Liver (tissue), 9 donors: ENCODE measurements around the gene DOCK2. TPM values are rescaled to one million over a fixed set of nuclear protein-coding genes. Genes with fewer than 3 reads are reported as not detected.

ENCODE experiments used
- DNase-seq: peaks from one replicate; pipeline ENCODE4 v3.0.0-alpha.2; 2017; ENCODE audit warnings: low spot score
- H3K27ac ChIP-seq, 2 donors: one replicate each; pipeline ENCODE4 v1.7.0; 2013; ENCODE audit warnings: inconsistent platforms in 2 of 2, low read length in 2 of 2, control low read depth in 1 of 2, low read depth in 1 of 2, mild to moderate bottlenecking in 1 of 2
- H3K27me3 ChIP-seq, 4 donors: one replicate each; pipeline versions ENCODE4 v1.6.1 to v1.7.0; 2013; ENCODE audit warnings: low read length in 3 of 4, inconsistent platforms in 1 of 4, mild to moderate bottlenecking in 1 of 4, moderate library complexity in 1 of 4; ENCODE audit not compliant: control insufficient read depth in 4 of 4, insufficient read depth in 4 of 4
- H3K36me3 ChIP-seq, 4 donors: one replicate each; pipeline versions ENCODE4 v1.6.1 to v1.7.0; 2013; ENCODE audit warnings: low read length in 3 of 4, mild to moderate bottlenecking in 3 of 4, low read depth in 1 of 4, moderate library complexity in 1 of 4; ENCODE audit not compliant: control insufficient read depth in 4 of 4, insufficient read depth in 3 of 4
- H3K4me1 ChIP-seq, 4 donors: one replicate each; pipeline versions ENCODE4 v1.6.1 to v1.7.0; 2013; ENCODE audit warnings: low read length in 3 of 4, mild to moderate bottlenecking in 3 of 4, moderate library complexity in 1 of 4; ENCODE audit not compliant: control insufficient read depth in 4 of 4, insufficient read depth in 4 of 4
- H3K4me3 ChIP-seq, 3 donors: one replicate each; pipeline versions ENCODE4 v1.6.1 to v1.7.0; 2013; ENCODE audit warnings: low read length in 3 of 3, control low read depth in 1 of 3, low read depth in 1 of 3, mild to moderate bottlenecking in 1 of 3
- H3K9ac ChIP-seq, 2 donors: one replicate each; pipeline ENCODE4 v1.7.0; 2013; ENCODE audit warnings: low read length in 2 of 2, mild to moderate bottlenecking in 2 of 2, moderate library complexity in 2 of 2, control low read depth in 1 of 2, low read depth in 1 of 2
- H3K9me3 ChIP-seq, 4 donors: one replicate each; pipeline versions ENCODE4 v1.6.1 to v1.7.0; 2013; ENCODE audit warnings: low read length in 3 of 4; ENCODE audit not compliant: control insufficient read depth in 4 of 4
- FOXA2 ChIP-seq: IDR thresholded peaks from 2 replicates; pipeline ENCODE4 v1.6.1; 2016; ENCODE audit warnings: antibody characterized with exemption
- GABPA ChIP-seq, 2 donors: IDR thresholded peaks in 1 of 2; conservative IDR thresholded peaks in 1 of 2; 2 replicates each; pipeline ENCODE4 v1.6.1; 2016; ENCODE audit warnings: antibody characterized with exemption in 2 of 2, mild to moderate bottlenecking in 1 of 2, moderate library complexity in 1 of 2
- HNF4A ChIP-seq, 2 donors: conservative IDR thresholded peaks; 2 replicates each; pipeline ENCODE4 v1.6.1; 2016; ENCODE audit warnings: antibody characterized with exemption in 2 of 2, mild to moderate bottlenecking in 2 of 2
- HNF4G ChIP-seq: IDR thresholded peaks from 2 replicates; pipeline ENCODE4 v1.6.1; 2016; ENCODE audit warnings: antibody characterized with exemption
- JUND ChIP-seq, 2 donors: IDR thresholded peaks; 2 replicates each; pipeline ENCODE4 v1.6.1; 2016; ENCODE audit warnings: antibody characterized with exemption in 2 of 2
- MAX ChIP-seq: IDR thresholded peaks from 2 replicates; pipeline ENCODE4 v1.6.1; 2016; ENCODE audit warnings: antibody characterized with exemption
- RAD21 ChIP-seq, 2 donors: IDR thresholded peaks; 2 replicates each; pipeline ENCODE4 v1.6.1; 2016; ENCODE audit warnings: antibody characterized with exemption in 2 of 2, mild to moderate bottlenecking in 2 of 2
- REST ChIP-seq: IDR thresholded peaks from 2 replicates; pipeline ENCODE4 v1.6.1; 2016; ENCODE audit warnings: antibody characterized with exemption, mild to moderate bottlenecking
- RXRA ChIP-seq, 2 donors: IDR thresholded peaks; 2 replicates each; pipeline ENCODE4 v1.6.1; 2017 to 2018; ENCODE audit warnings: antibody characterized with exemption in 2 of 2, mild to moderate bottlenecking in 1 of 2
- SP1 ChIP-seq: IDR thresholded peaks from 2 replicates; pipeline ENCODE4 v1.6.1; 2018; ENCODE audit warnings: antibody characterized with exemption, mild to moderate bottlenecking
- TAF1 ChIP-seq: conservative IDR thresholded peaks from 2 replicates; pipeline ENCODE4 v1.6.1; 2016; ENCODE audit warnings: antibody characterized with exemption, mild to moderate bottlenecking
- ZBTB33 ChIP-seq: IDR thresholded peaks from 2 replicates; pipeline ENCODE4 v1.6.1; 2016; ENCODE audit warnings: antibody characterized with exemption
- WGBS: extraction: QIAGEN DNeasy Blood & Tissue Kit; methylation state at CpG from one replicate; pipeline ENCODE4 v1.1.7; 2013; 5-methylcytosine and 5-hydroxymethylcytosine counted together
- polyA plus RNA-seq, 2 donors: library from polyadenylated mRNA; stranded (reverse) in 1 of 2; unstranded in 1 of 2; fragments of 200-250 nt in 1 of 2; fragments of >200 nt in 1 of 2; fragmentation: Nextera tagmentation in 1 of 2; extraction: Ambion mirVana in 1 of 2; gene quantifications; one replicate each; pipeline versions ENCODE4 v1.2.1 to v1.2.3, GENCODE V29; 2013 to 2015
- total RNA-seq, 2 donors: library from RNA; depleted of rRNA; stranded (reverse); fragments of >200 nt; gene quantifications; one replicate each; pipeline ENCODE4 v1.2.3, GENCODE V29; 2014
- donor health status: healthy.
- donor health status: healthy.
- donor health status: healthy.
- donor health status: healthy.
- donor health status: healthy.

The DOCK2 gene
- total and polyA plus RNA-seq, 4 donors, result 2.3 to 26.6 (median 8.2) TPM

- 17% methylated on average over 18 of the region's 18 CpGs for WGBS
- Histone ChIP-seq H3K27me3 (peaks cover 0 to 3% (median 0%) of the 10 kb centered on the region in 4 donors), H3K9me3 (peaks cover 0 to 8% (median 2%) of the 10 kb centered on the region in 4 donors), H3K4me1 (peaks cover 0 to 3% (median 0%) of the 10 kb centered on the region in 4 donors), H3K4me3 (peak overlapping the region in 2 of 3 donors; percentile 29 to 47), H3K36me3 (no peaks in the 10 kb centered on the region), H3K27ac (peak overlapping the region; percentile 28 to 62), H3K9ac (no peak overlapping the region)
- DNase-seq, result no peak
- no peak for TF ChIP-seq JUND (IDR thresholded peaks at IDR 0.05)
- TF ChIP-seq RXRA (IDR thresholded peaks at IDR 0.05), result no peak
- no peak for TF ChIP-seq FOXA2
- TF ChIP-seq TAF1, result no peak
- TF ChIP-seq MAX, result no peak
- TF ChIP-seq ZBTB33, result no peak
- no peak for TF ChIP-seq SP1
- no peak for TF ChIP-seq HNF4G
- no peak for TF ChIP-seq RAD21 (IDR thresholded peaks at IDR 0.05)
Observed at GRCh38 chr5:169637549-169638121, 560 bp downstream of the DOCK2 start.

GRCh38 chr5:169641253-169641652 is 4.2 kb downstream of the DOCK2 start:
- TF ChIP-seq REST (no peak), GABPA (IDR thresholded peaks at IDR 0.05 in 1 of 2, conservative IDR thresholded peaks at IDR 0.05 in 1 of 2) (no peak), ZBTB33 (no peak), FOXA2 (no peak), HNF4G (no peak), HNF4A (conservative IDR thresholded peaks at IDR 0.05) (no peak)
- no peak overlapping the region for H3K27ac ChIP-seq
- peaks cover 0 to 3% (median 0%) of the 10 kb centered on the region in 4 donors for H3K4me1 ChIP-seq
- no peak overlapping the region for H3K4me3 ChIP-seq
- H3K27me3 ChIP-seq, result peaks cover 0 to 3% (median 0%) of the 10 kb centered on the region in 4 donors
- no peaks in the 10 kb centered on the region for H3K36me3 ChIP-seq
- 30% methylated on average over 6 of the region's 6 CpGs for WGBS
- H3K9ac ChIP-seq, result no peak overlapping the region
- DNase-seq, result no peak
- peaks cover 0 to 8% (median 2%) of the 10 kb centered on the region in 4 donors for H3K9me3 ChIP-seq
